GM12878 (cell line): ENCODE data around the gene CLASP1. TPM values are rescaled to one million over a fixed set of nuclear protein-coding genes. Genes with fewer than 3 reads are reported as not detected.

Source experiments
- ATF3 ChIP-seq: IDR thresholded peaks from 2 replicates; pipeline ENCODE4 v1.6.1; 2011; ENCODE audit warnings: low read depth, mild to moderate bottlenecking, low read length, moderate library complexity, borderline replicate concordance; ENCODE audit errors: extremely low read depth
- CEBPB ChIP-seq, 2 experiments: fragments of 150-350 bp in 1 of 2; IDR thresholded peaks; 2 replicates each; pipeline ENCODE4 v1.6.1; 2012 to 2014; ENCODE audit warnings: low read depth in 2 of 2, low read length in 2 of 2, borderline replicate concordance in 1 of 2, inconsistent platforms in 1 of 2
- CHD2 ChIP-seq: IDR thresholded peaks from 2 replicates; pipeline ENCODE4 v1.6.1; 2011; ENCODE audit warnings: low read depth, low read length, improper control_type of control experiment, borderline replicate concordance
- CHD4 ChIP-seq: fragments of 200-600 bp; sonication (generic); IDR thresholded peaks from 2 replicates; pipeline ENCODE4 v1.6.1; 2016; ENCODE audit warnings: mild to moderate bottlenecking
- CREB1 ChIP-seq: IDR thresholded peaks from 2 replicates; pipeline ENCODE4 v1.6.1; 2012; ENCODE audit warnings: low read depth, mild to moderate bottlenecking, inconsistent platforms
- CTCF ChIP-seq, 3 experiments: IDR thresholded peaks in 2 of 3; conservative IDR thresholded peaks in 1 of 3; 2 replicates each; pipeline ENCODE4 v1.5.1; 2011; ENCODE audit warnings: low read depth in 3 of 3, low read length in 3 of 3, mild to moderate bottlenecking in 3 of 3, control low read depth in 2 of 3, moderate library complexity in 2 of 3, inconsistent platforms in 1 of 3, mixed read lengths in 1 of 3; ENCODE audit not compliant: control insufficient read depth in 2 of 3, insufficient read depth in 1 of 3; ENCODE audit errors: extremely low read depth in 1 of 3
- E2F4 ChIP-seq: IDR thresholded peaks from 2 replicates; pipeline ENCODE4 v1.6.1; 2012; ENCODE audit warnings: low read depth, low read length, improper control_type of control experiment
- ELK1 ChIP-seq: IDR thresholded peaks from 2 replicates; pipeline ENCODE4 v1.6.1; 2012; ENCODE audit warnings: low read depth, low read length, improper control_type of control experiment
- IKZF1 ChIP-seq: fragments of 450-650 bp; conservative IDR thresholded peaks from 2 replicates; pipeline ENCODE4 v1.6.1; 2017; ENCODE audit warnings: antibody characterized with exemption, mild to moderate bottlenecking
- IRF4 ChIP-seq: IDR thresholded peaks from 2 replicates; pipeline ENCODE4 v1.6.1; 2011; ENCODE audit warnings: low read depth, low read length
- MAX ChIP-seq: IDR thresholded peaks from 2 replicates; pipeline ENCODE4 v1.6.1; 2012; ENCODE audit warnings: low read depth, low read length, improper control_type of control experiment
- NFYA ChIP-seq: IDR thresholded peaks from 2 replicates; pipeline ENCODE4 v1.6.1; 2011; ENCODE audit warnings: low read depth, mild to moderate bottlenecking, low read length, improper control_type of control experiment, borderline replicate concordance
- POLR2AphosphoS2 ChIP-seq: IDR thresholded peaks from 2 replicates; pipeline ENCODE4 v1.6.1; 2011; ENCODE audit warnings: low read depth, mild to moderate bottlenecking, low read length, improper control_type of control experiment, moderate library complexity
- RAD21 ChIP-seq: IDR thresholded peaks from 2 replicates; pipeline ENCODE4 v1.6.1; 2011; ENCODE audit warnings: mild to moderate bottlenecking, low read depth, low read length, moderate library complexity; ENCODE audit not compliant: insufficient read depth
- USF1 ChIP-seq: IDR thresholded peaks from 2 replicates; pipeline ENCODE4 v1.6.1; 2011; ENCODE audit warnings: borderline replicate concordance, low read depth, mild to moderate bottlenecking, moderate library complexity, mixed read lengths, low read length; ENCODE audit not compliant: insufficient read depth; ENCODE audit errors: extremely low read length
- ZBTB4 ChIP-seq: fragments of 450-650 bp; formaldehyde crosslinking; IDR thresholded peaks from 2 replicates; pipeline ENCODE4 v1.4.0; 2022; ENCODE audit warnings: mild to moderate bottlenecking, moderate library complexity
- ZNF24 ChIP-seq: fragments of 450-650 bp; IDR thresholded peaks from 2 replicates; pipeline ENCODE4 v1.6.1; 2017; ENCODE audit warnings: antibody characterized with exemption, mild to moderate bottlenecking
- ZNF622 ChIP-seq: fragments of 450-650 bp; IDR thresholded peaks from 2 replicates; pipeline ENCODE4 v1.6.1; 2017; ENCODE audit warnings: mild to moderate bottlenecking, inconsistent platforms
- polyA plus RNA-seq, 11 experiments: library from polyadenylated mRNA; depleted of rRNA in 4 of 11; unstranded in 6 of 11; stranded (reverse) in 5 of 11; fragments of >200 nt; fragmentation: Nextera tagmentation in 4 of 11; fragmentation: Illumina TruSeq in 1 of 11; extraction: Ambion mirVana in 4 of 11; extraction: Trizol in 1 of 11; gene quantifications; 1 replicate in 1 of 11; 2 replicates in 10 of 11; pipeline versions ENCODE4 v1.2.1 to v1.2.3, GENCODE V29; 2011 to 2016; ENCODE audit warnings: inconsistent platforms in 2 of 11, missing spikeins in 2 of 11, low read depth in 1 of 11
- total RNA-seq, 4 experiments: library from RNA; depleted of rRNA in 3 of 4; stranded (reverse); fragments of >200 nt in 3 of 4; fragmentation: Illumina TruSeq in 1 of 4; extraction: Trizol in 1 of 4; gene quantifications; 2 replicates each; pipeline versions ENCODE4 v1.2.1 to v1.2.3, GENCODE V29; 2013 to 2021

The CLASP1 gene
- total and polyA plus RNA-seq, 10 of the 15 experiments (the other 5 are each of a cell fraction or from before 2014, with no cell fraction given) = 1.4 to 62.4 (median 32.9) TPM

- TF ChIP-seq IRF4 = no peak
- TF ChIP-seq CHD4 = no peak
- no peak for TF ChIP-seq ZBTB4 (CRISPR knock-in tag)
- no peak; the same call in 1 of the 2 replicates for TF ChIP-seq MAX
- no peak for TF ChIP-seq CHD2
- TF ChIP-seq CEBPB (IDR thresholded peaks at IDR 0.05; ENCODE audit: borderline replicate concordance in 1 of 2, low read depth in 2 of 2, low read length in 2 of 2) = peak in 1 of 2 experiments; percentile 25; a peak in 1 of 4 replicates
- TF ChIP-seq RAD21 = peak; percentile 46
- no peak for TF ChIP-seq ZNF24
- TF ChIP-seq E2F4 = no peak
- TF ChIP-seq IKZF1 = peak; percentile 71
- TF ChIP-seq ATF3 = no peak
- no peak for TF ChIP-seq NFYA
- TF ChIP-seq ZNF622 = no peak
- peak; percentile 28 to 46 (median 36); a peak in 4 of 6 replicates for TF ChIP-seq CTCF (IDR thresholded peaks at IDR 0.05 in 2 of 3, conservative IDR thresholded peaks at IDR 0.05 in 1 of 3; ENCODE audit: control insufficient read depth in 2 of 3, extremely low read depth in 1 of 3, insufficient read depth in 1 of 3, low read depth in 3 of 3, low read length in 3 of 3)
- TF ChIP-seq POLR2AphosphoS2 = no peak
- TF ChIP-seq USF1 = no peak
- TF ChIP-seq CREB1 = 0 out of 2 replicates have a peak, but pooled peaks have one; percentile 34
- no peak for TF ChIP-seq ELK1
These were observed 52.8 kb downstream of the CLASP1 start (continued) for GRCh38 chr2:121596221-121597080.
